HPDE6-E6E7 (cell line): ENCODE measurements around the gene FTO.

Source experiments
- DNase-seq: peaks from one replicate; pipeline ENCODE4 v3.0.0; 2011; ENCODE audit warnings: missing footprints; ENCODE audit errors: extremely low spot score

The FTO gene

DNA sequence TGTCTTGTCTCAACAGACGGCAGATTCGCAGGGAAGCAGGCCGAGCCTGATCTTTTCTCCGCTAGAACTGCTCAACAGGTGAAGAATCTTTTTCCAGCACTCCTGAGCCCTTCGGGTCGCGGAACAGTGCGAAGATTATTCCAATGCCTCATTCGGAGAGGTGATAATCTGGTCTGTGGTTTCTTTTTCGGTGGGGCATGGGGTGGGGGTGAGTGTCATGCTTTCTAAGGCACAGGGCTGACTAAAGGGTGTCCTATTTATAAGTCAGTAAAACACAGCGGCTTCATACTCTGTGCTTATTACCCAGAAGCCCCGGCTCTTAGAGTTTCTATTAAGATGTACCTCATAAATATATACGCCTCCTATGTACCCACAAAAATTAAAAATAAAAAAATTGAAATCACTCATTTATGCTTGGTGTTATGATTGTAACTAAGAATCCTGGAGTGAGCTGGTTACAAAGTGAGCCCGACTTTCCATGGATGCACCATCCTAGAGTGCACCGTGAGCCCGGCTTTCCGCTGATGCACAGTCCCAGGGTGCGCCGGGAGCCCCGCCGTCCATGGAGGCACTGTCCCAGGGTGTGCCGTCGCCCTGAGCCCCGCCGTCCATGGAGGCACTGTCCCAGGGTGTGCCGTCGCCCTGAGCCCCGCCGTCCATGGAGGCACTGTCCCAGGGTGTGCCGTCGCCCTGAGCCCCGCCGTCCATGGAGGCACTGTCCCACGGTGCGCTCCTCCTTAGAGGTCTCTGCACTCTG, 417.8 kb downstream of the FTO start:
- DNase-seq, result no peak

DNA sequence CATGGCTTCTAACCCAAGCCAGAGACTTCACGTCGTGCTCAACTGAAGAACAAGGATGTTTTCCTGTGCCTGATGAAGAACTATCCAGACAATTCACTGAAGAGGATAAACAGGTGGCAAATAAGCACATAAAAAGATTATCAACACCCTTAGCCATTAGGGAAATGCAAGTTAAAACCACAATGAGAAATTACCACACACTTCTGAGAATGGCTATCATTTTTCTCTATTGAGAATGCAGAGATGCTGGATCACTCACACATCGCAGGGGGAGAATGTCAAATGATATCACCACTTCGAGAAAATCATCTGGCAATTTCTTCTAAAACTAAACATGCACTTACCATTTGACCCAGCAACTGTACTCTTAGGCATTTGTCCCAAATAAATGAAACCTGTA, 419.8 kb downstream of the FTO start:
- no peak for DNase-seq

GRCh38 chr16:54125751-54126655, 422.0 kb downstream of the FTO start:
- no peak for DNase-seq

DNA sequence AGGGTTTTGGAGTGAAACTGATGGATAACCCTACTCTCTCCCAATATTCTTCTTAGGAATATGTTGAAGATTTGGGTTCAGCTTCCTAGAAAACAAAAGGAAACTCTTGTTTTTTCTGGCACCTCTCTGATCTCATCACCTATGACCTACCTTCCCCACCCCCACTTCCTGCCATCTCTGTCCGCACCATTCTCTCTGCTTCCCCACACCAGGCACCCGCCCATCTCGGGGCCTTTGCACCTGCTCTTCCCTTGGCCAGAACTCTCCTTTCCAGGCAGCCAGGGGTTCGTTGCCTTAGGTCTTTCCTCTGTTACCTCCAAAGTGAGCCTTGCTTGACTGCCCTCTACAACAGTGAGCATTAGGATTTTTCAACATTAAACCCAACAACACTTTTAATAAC, 423.0 kb downstream of the FTO start:
- DNase-seq, result no peak

- DNase-seq, result no peak
Measured at GRCh38 chr16:54128629-54129234, 424.8 kb downstream of the FTO start.

DNA sequence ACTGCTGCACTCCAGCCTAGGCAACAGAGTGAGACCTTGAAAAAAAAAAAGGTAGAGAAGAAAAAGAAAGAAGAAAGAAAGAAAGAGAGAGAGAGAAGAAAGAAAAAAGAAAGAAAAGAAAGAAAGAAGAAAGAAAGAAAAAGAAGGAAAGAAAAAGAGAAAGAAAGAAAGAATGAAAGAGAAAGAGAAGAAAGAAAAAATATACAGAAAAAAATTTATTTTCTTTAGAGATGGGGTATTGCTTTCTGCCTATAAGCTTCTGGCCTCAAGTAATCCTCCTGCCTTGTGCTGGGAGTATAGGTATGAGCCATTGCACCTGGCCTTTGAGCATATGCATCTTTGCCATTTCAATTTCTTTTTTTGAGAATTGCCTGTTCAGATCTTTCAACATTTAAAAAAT, 425.9 kb downstream of the FTO start:
- DNase-seq, result no peak

- DNase-seq, result no peak
Measured at GRCh38 chr16:54135361-54136275, 431.7 kb downstream of the FTO start.

DNA sequence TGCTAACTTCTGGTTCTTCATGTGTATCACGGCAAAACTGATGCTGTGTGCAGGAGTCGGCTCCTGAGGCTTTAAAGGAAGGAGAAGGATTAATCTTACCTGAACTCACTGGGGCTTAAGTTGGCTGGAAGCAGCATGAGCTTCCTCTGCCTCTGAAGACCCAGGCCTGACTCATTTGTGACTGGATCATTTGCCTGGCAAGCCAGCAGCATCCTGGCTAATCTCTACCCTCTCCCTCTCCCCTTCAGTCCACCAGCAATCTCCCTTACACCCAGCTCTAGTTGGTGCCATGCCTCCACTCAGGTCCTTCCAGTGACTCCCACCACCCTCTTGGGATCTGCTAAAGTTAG, 432.3 kb downstream of the FTO start:
- DNase-seq, result no peak

DNA sequence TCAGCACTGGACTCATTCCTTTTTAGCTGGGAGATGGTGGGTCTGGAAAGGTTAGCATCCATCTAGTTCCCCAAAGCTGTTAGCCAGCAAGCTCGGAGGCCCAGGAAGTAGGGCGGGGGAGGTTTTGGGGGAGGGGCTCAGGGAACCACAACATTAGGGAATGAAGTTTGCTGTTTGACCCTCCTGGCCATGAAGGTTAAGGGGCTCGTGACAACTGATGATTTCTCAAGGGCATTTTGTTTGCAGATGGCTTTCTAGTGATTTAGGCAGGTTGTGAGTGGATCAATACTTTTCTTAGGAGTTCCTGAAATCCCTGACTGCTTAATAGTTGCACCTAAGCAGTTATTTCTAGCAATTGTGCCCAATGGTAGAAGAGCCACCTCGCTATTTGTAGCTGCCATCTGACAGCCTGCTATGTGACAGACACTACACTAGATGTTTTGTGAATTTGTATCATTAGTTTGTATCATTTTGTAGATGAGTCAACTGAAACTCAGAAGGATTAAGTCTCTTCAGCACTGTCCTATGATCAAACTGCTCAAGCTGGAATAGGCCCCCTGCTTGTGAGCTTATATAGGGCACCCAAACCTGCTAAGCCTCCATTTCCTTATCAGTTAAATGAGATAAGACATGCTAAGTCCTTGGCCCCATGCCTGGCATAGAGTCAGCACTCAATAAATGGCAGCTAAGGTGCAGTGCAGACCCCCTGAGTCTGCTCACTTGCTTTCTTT, 436.3 kb downstream of the FTO start:
- no peak for DNase-seq

- DNase-seq, result no peak
Measured at GRCh38 chr16:54140788-54141136, 436.8 kb downstream of the FTO start.

- DNase-seq, result no peak
Measured at GRCh38 chr16:54142787-54143186, 438.8 kb downstream of the FTO start.

GRCh38 chr16:54143410-54143809, 439.5 kb downstream of the FTO start:
- no peak for DNase-seq

DNA sequence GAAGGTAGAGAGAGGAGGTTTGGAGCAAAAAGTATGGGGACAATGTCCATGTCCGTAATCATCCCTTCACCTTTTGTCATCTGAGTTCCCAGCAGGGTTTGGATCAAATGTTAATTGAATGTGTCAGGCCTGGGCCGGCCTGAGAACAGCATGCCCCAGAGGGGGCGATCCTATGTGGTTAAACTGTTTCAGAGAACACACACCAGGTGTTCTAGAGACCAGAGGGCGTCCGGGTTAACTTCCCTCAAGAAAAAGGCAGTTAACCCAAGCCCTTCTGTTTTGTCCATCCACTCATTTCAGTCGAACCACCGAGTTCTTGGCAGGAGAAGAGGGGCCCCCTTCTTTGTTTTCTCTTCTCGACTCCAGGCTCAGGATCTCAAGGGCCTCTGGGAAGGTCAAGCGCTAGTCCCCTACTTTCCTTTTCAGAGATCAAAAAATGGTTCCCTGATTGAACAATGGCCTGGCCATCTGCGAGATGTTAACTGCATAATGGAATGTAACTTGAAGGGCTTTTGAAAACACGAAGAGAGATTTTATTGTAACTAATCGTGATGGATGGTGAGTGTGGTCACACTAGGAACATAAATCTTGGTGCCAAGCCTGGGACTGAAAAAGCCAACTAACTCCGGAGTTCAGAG, 440.1 kb downstream of the FTO start:
- no peak for DNase-seq

- DNase-seq, result no peak
Measured at GRCh38 chr16:54144572-54144947, 440.6 kb downstream of the FTO start.

DNA sequence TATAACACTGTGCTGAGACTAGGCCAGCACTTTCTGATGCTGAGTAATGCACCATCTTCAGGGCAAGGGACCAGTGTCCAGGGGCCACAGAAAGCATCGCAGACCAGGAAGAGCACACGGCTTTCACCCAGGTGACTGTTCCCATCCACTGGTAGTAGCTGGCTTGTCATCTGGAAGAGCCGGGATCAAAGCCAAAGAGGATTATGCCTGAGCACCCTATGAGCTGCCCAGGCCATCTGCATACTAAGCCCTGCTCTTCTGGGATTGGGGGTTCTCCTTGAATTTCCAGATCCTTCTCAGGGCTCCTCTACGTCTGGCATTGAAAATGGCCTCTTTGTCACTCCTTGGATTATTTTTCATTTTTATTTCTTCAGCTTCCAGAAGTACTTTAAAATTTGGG, 441.9 kb downstream of the FTO start:
- no peak for DNase-seq

DNA sequence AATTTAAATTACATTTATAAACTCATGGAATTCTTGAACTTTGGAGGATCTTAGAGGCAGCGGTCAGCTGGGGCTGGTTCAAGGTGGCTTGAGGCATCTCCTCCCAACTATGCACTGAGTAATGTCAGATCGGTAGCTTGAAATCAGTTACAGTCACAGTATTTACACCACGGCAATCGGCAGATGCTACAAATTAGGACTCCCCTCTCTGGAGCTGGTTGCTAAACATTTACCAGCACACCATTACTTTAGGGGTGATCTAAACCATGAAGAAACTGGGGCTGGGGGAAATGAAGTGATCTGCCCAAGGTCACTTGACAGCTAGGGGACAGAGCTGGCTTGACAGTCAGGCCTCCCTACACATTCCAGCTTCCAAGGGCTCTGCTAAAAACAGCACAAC, 445.0 kb downstream of the FTO start:
- DNase-seq, result no peak

GRCh38 chr16:54150861-54151260, 446.9 kb downstream of the FTO start:
- DNase-seq, result no peak

GRCh38 chr16:54152362-54153239, 448.6 kb downstream of the FTO start:
- DNase-seq, result no peak

GRCh38 chr16:54153240-54153934, 449.4 kb downstream of the FTO start:
- no peak for DNase-seq
